ENCODE data around the gene FREM1. TPM values are rescaled to one million over a fixed set of nuclear protein-coding genes. Genes with fewer than 3 reads are reported as not detected.

Gene FREM1
- total RNA-seq, 1 donor from 2014 or later: 62.9 TPM

DNA sequence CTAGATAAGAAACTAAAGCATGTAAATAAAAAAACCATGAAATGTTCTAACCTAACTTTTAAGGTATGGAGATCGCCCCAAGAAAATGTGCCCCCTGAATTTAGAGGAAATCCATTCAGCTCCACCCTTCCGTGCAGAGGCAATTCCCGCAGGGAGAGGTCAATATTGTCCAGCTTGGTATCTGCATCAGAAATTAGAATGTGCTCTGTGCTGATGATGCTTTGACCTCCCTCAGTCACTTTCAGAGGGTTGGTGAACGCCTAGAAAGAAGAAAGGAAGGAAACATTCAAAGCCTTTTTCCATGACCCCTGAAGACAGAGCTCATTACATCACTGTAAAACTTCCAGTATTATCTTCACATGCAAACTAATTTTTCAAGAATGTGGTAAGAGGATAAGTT, 91.0 kb downstream of the FREM1 start:
- Mint-ChIP-seq H3K27me3 (ENCODE audit: low read depth) (no peaks in the 10 kb centered on the region), H3K4me1 (no peaks in the 10 kb centered on the region), H3K36me3 (peaks cover 53% of the 10 kb centered on the region), H3K9me3 (no peaks in the 10 kb centered on the region), H3K27ac (no peak overlapping the region), H3K4me3 (no peak overlapping the region)
- DNase-seq (ENCODE audit: low spot score in 2 of 2, unreplicated experiment in 2 of 2): no peak
- TF ChIP-seq CTCF (IDR thresholded peaks at IDR 0.05; ENCODE audit: unreplicated experiment): no peak

DNA sequence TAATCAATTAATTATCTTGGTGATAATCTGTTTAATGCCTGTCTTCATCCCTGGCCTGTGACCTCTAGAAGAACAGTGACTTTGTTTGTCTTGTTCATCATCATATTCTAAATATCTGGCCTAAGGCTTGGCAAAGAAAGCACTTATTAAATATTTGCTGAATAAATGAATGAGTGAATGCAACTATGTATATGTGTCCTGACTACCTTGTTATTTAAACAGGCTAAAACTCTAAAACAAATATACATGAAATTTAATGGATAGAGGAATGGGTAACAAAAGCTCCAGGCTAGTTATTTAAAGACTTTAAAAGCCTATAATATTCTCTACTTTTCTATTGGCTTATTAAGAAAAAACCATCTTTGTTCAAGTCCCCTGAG, 96.0 kb downstream of the FREM1 start:
- Mint-ChIP-seq H3K27ac (no peak overlapping the region), H3K4me3 (no peak overlapping the region), H3K9me3 (peaks cover 6% of the 10 kb centered on the region), H3K4me1 (no peaks in the 10 kb centered on the region), H3K27me3 (ENCODE audit: low read depth) (no peaks in the 10 kb centered on the region), H3K36me3 (peaks cover 51% of the 10 kb centered on the region)
- no peak for DNase-seq (ENCODE audit: low spot score in 2 of 2, unreplicated experiment in 2 of 2)
- TF ChIP-seq CTCF (IDR thresholded peaks at IDR 0.05; ENCODE audit: unreplicated experiment): no peak

DNA sequence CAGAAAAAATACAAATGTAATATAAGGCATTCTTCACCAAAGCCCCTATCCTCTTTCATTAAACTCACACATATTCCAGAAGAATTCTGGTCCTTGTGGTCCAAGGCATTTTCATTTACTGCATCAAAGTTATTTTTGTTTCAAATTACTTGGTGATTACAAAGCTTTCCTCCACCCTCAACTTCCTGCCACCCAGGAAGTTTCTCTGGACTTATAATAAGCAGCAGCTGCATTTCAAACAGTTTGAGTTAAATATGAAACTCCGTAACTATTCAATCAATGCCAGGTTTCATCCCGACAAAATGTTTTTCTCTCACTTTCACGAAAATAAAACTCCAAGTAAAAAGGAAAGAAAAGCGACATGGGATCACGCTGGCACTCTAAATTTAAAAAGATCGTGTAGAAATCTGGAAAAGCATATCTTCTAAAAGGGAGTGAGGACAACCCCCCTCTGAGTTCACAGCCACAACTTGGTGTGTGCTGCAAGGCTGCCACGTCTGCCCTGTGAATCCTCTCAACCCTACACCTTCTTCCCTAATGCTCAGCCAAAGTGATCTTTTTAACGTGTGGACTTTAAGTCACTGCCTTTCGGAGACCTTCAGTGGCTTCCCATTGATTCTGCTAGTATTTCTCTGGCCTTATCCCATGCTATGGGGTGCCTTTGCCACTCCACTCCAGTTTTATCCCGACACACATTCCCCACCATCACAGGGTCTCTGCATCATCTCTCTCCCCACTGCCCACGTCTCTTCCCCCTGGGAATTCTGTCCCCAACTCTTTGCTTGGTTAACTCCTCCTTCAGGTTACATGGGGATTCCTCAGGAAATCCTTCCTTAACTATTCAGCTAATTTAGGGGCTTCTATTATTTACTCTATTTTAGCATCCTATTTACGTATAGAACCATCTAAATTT, 96.6 kb downstream of the FREM1 start:
- Mint-ChIP-seq H3K9me3 (peaks cover 6% of the 10 kb centered on the region), H3K27me3 (ENCODE audit: low read depth) (no peaks in the 10 kb centered on the region), H3K4me3 (no peak overlapping the region), H3K27ac (no peak overlapping the region), H3K4me1 (no peaks in the 10 kb centered on the region), H3K36me3 (peaks cover 51% of the 10 kb centered on the region)
- DNase-seq (ENCODE audit: low spot score in 2 of 2, unreplicated experiment in 2 of 2): no peak
- no peak for TF ChIP-seq CTCF (IDR thresholded peaks at IDR 0.05; ENCODE audit: unreplicated experiment)

DNA sequence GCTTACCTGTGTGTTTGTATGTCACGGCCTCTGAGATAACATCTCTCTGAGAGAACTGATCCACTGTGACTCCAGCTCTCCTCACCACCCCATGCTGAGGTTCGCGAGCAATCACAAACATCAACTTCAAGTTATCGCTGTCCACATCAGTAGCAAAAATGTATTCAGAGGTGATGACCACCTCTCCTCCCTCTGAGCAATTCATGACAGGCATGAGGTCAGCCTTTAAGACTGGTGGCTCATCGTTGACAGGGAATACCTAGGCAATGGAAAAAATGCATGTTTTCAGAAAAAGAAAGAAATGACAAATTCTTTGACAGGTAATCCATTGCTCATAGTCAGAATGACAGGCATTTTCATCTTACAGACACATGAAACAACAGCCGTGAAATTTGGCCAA, 97.4 kb downstream of the FREM1 start:
- Mint-ChIP-seq H3K27ac (no peak overlapping the region), H3K36me3 (peaks cover 50% of the 10 kb centered on the region), H3K27me3 (ENCODE audit: low read depth) (no peaks in the 10 kb centered on the region), H3K4me3 (no peak overlapping the region), H3K4me1 (no peaks in the 10 kb centered on the region), H3K9me3 (peaks cover 6% of the 10 kb centered on the region)
- TF ChIP-seq CTCF (IDR thresholded peaks at IDR 0.05; ENCODE audit: unreplicated experiment): no peak
- DNase-seq (ENCODE audit: low spot score in 2 of 2, unreplicated experiment in 2 of 2): no peak

DNA sequence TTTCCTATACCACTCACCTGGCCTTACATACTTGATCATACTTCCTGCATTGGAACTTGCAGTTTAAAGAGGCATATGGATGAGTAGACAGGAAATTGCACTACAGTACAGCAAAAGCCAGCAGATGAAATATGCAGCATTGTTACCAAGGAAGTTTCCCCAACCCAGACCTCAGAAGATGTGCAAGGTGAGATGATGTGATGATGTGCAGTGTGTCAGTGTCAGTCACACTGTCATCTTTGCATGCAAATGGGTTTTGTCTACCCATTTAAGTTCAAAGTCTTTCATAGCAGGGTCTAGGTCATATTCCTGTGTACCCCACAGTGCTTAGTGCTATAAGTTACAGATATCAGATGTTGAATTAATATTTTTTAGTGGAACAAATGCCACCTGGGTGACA, 98.4 kb downstream of the FREM1 start:
- TF ChIP-seq CTCF (IDR thresholded peaks at IDR 0.05; ENCODE audit: unreplicated experiment): no peak
- Mint-ChIP-seq H3K27ac (no peak overlapping the region), H3K9me3 (peaks cover 6% of the 10 kb centered on the region), H3K36me3 (peaks cover 45% of the 10 kb centered on the region), H3K4me1 (no peaks in the 10 kb centered on the region), H3K4me3 (no peak overlapping the region), H3K27me3 (ENCODE audit: low read depth) (no peaks in the 10 kb centered on the region)
- DNase-seq (ENCODE audit: low spot score in 2 of 2, unreplicated experiment in 2 of 2): no peak

All from mesothelial cell of epicardium (in vitro differentiated cells).